HG03432 (cell line): Measurements from ENCODE around the gene VTI1A.

ENCODE experiments used
- ATAC-seq: cut with Tn5 transposase; IDR thresholded peaks from one replicate; pipeline ENCODE4 v1.9.1; 2021; ENCODE audit warnings: mild to moderate bottlenecking, moderate library complexity; ENCODE audit not compliant: unreplicated experiment

Gene VTI1A

GRCh38 chr10:112774210-112774609 is 327.2 kb downstream of the VTI1A start:
- ATAC-seq = no peak

GRCh38 chr10:112774798-112775197 is 327.8 kb downstream of the VTI1A start:
- ATAC-seq = no peak

- no peak for ATAC-seq
Measured at GRCh38 chr10:112775381-112775780, 328.4 kb downstream of the VTI1A start.

- no peak for ATAC-seq
Measured at GRCh38 chr10:112775892-112776674, 329.1 kb downstream of the VTI1A start.

GRCh38 chr10:112778579-112778978 is 331.6 kb downstream of the VTI1A start:
- no peak for ATAC-seq

- ATAC-seq = no peak
Measured at GRCh38 chr10:112779025-112779770, 332.2 kb downstream of the VTI1A start.

GRCh38 chr10:112782200-112782907 is 335.3 kb downstream of the VTI1A start:
- ATAC-seq = no peak

GRCh38 chr10:112783351-112784021 is 336.5 kb downstream of the VTI1A start:
- ATAC-seq = no peak

GRCh38 chr10:112784022-112784461 is 337.0 kb downstream of the VTI1A start:
- no peak for ATAC-seq

- ATAC-seq = no peak
Measured at GRCh38 chr10:112785089-112785488, 338.1 kb downstream of the VTI1A start.

- no peak for ATAC-seq
Measured at GRCh38 chr10:112789248-112789647, 342.2 kb downstream of the VTI1A start.

- ATAC-seq = no peak
Measured at GRCh38 chr10:112790030-112790429, 343.0 kb downstream of the VTI1A start.

- no peak for ATAC-seq
Measured at GRCh38 chr10:112790921-112791320, 343.9 kb downstream of the VTI1A start.

GRCh38 chr10:112791447-112791846 is 344.4 kb downstream of the VTI1A start:
- no peak for ATAC-seq

- ATAC-seq = no peak
Measured at GRCh38 chr10:112792487-112793201, 345.6 kb downstream of the VTI1A start.

- ATAC-seq = no peak
Measured at GRCh38 chr10:112793202-112793921, 346.3 kb downstream of the VTI1A start.

- no peak for ATAC-seq
Measured at GRCh38 chr10:112794201-112794600, 347.2 kb downstream of the VTI1A start.

GRCh38 chr10:112795067-112795466 is 348.1 kb downstream of the VTI1A start:
- no peak for ATAC-seq

GRCh38 chr10:112797197-112797596 is 350.2 kb downstream of the VTI1A start:
- no peak for ATAC-seq

- no peak for ATAC-seq
Measured at GRCh38 chr10:112797855-112798254, 350.8 kb downstream of the VTI1A start.
